ENCODE measurements around the gene C11orf58.

The C11orf58 gene

GRCh38 chr11:16769386-16769785 lies 30.9 kb downstream of the C11orf58 start:
- H3K27me3 ChIP-seq (ENCODE audit: control insufficient read depth, insufficient read depth, low read length), result no peaks in the 10 kb centered on the region
- no peaks in the 10 kb centered on the region for H3K36me3 ChIP-seq (ENCODE audit: control insufficient read depth, insufficient read depth, low read length)

GRCh38 chr11:16770016-16770415 lies 31.6 kb downstream of the C11orf58 start:
- no peaks in the 10 kb centered on the region for H3K9me3 ChIP-seq (ENCODE audit: control insufficient read depth, insufficient read depth, low read depth, low read length)
- no peaks in the 10 kb centered on the region for H3K36me3 ChIP-seq (ENCODE audit: control insufficient read depth, insufficient read depth, low read length)
- no peak overlapping the region for H3K9ac ChIP-seq (ENCODE audit: low read length)
- H3K4me1 ChIP-seq (ENCODE audit: control insufficient read depth, insufficient read depth, low read length), result 0 out of 2 replicates have a peak, but pooled peaks cover 3% of the 10 kb centered on the region
- H3K27me3 ChIP-seq (ENCODE audit: control insufficient read depth, insufficient read depth, low read length), result no peaks in the 10 kb centered on the region
- H3K27ac ChIP-seq (ENCODE audit: low read depth, low read length), result no peak overlapping the region
- no peak overlapping the region for H3K4me3 ChIP-seq (ENCODE audit: low read depth, low read length)

More at GRCh38 chr11:16769386-16769785, 30.9 kb downstream of the C11orf58 start:
- Histone ChIP-seq H3K9ac (ENCODE audit: low read length) (no peak overlapping the region), H3K4me1 (ENCODE audit: control insufficient read depth, insufficient read depth, low read length) (0 out of 2 replicates have a peak, but pooled peaks cover 1% of the 10 kb centered on the region), H3K27ac (ENCODE audit: low read depth, low read length) (no peak overlapping the region), H3K4me3 (ENCODE audit: low read depth, low read length) (no peak overlapping the region), H3K9me3 (ENCODE audit: control insufficient read depth, insufficient read depth, low read depth, low read length) (no peaks in the 10 kb centered on the region)

GRCh38 chr11:16771350-16772140 lies 33.1 kb downstream of the C11orf58 start:
- Histone ChIP-seq H3K27ac (ENCODE audit: low read depth, low read length) (no peak overlapping the region), H3K4me1 (ENCODE audit: control insufficient read depth, insufficient read depth, low read length) (peaks cover 9% of the 10 kb centered on the region; the same call in 1 of the 2 replicates), H3K27me3 (ENCODE audit: control insufficient read depth, insufficient read depth, low read length) (no peaks in the 10 kb centered on the region), H3K4me3 (ENCODE audit: low read depth, low read length) (no peak overlapping the region), H3K9ac (ENCODE audit: low read length) (no peak overlapping the region), H3K9me3 (ENCODE audit: control insufficient read depth, insufficient read depth, low read depth, low read length) (no peaks in the 10 kb centered on the region), H3K36me3 (ENCODE audit: control insufficient read depth, insufficient read depth, low read length) (no peaks in the 10 kb centered on the region)

- no peak overlapping the region for H3K4me3 ChIP-seq (ENCODE audit: low read depth, low read length)
- no peak overlapping the region for H3K9ac ChIP-seq (ENCODE audit: low read length)
- no peaks in the 10 kb centered on the region for H3K9me3 ChIP-seq (ENCODE audit: control insufficient read depth, insufficient read depth, low read depth, low read length)
- no peak overlapping the region for H3K27ac ChIP-seq (ENCODE audit: low read depth, low read length)
- no peaks in the 10 kb centered on the region for H3K27me3 ChIP-seq (ENCODE audit: control insufficient read depth, insufficient read depth, low read length)
- no peaks in the 10 kb centered on the region for H3K36me3 ChIP-seq (ENCODE audit: control insufficient read depth, insufficient read depth, low read length)
- peaks cover 9% of the 10 kb centered on the region; the same call in 1 of the 2 replicates for H3K4me1 ChIP-seq (ENCODE audit: control insufficient read depth, insufficient read depth, low read length)
Measured at GRCh38 chr11:16772141-16772512, 33.7 kb downstream of the C11orf58 start.

- Histone ChIP-seq H3K9me3 (ENCODE audit: control insufficient read depth, insufficient read depth, low read depth, low read length) (no peaks in the 10 kb centered on the region), H3K9ac (ENCODE audit: low read length) (no peak overlapping the region), H3K36me3 (ENCODE audit: control insufficient read depth, insufficient read depth, low read length) (no peaks in the 10 kb centered on the region), H3K27ac (ENCODE audit: low read depth, low read length) (no peak overlapping the region), H3K4me3 (ENCODE audit: low read depth, low read length) (no peak overlapping the region), H3K4me1 (ENCODE audit: control insufficient read depth, insufficient read depth, low read length) (peaks cover 10% of the 10 kb centered on the region; the same call in 1 of the 2 replicates), H3K27me3 (ENCODE audit: control insufficient read depth, insufficient read depth, low read length) (no peaks in the 10 kb centered on the region)
Measured at GRCh38 chr11:16773981-16774935, 35.8 kb downstream of the C11orf58 start.

GRCh38 chr11:16774936-16775613 lies 36.6 kb downstream of the C11orf58 start:
- Histone ChIP-seq H3K4me3 (ENCODE audit: low read depth, low read length) (no peak overlapping the region), H3K9ac (ENCODE audit: low read length) (no peak overlapping the region), H3K27ac (ENCODE audit: low read depth, low read length) (no peak overlapping the region), H3K4me1 (ENCODE audit: control insufficient read depth, insufficient read depth, low read length) (peaks cover 18% of the 10 kb centered on the region), H3K27me3 (ENCODE audit: control insufficient read depth, insufficient read depth, low read length) (no peaks in the 10 kb centered on the region), H3K36me3 (ENCODE audit: control insufficient read depth, insufficient read depth, low read length) (no peaks in the 10 kb centered on the region), H3K9me3 (ENCODE audit: control insufficient read depth, insufficient read depth, low read depth, low read length) (no peaks in the 10 kb centered on the region)

- H3K4me1 ChIP-seq (ENCODE audit: control insufficient read depth, insufficient read depth, low read length), result peaks cover 19% of the 10 kb centered on the region
- no peaks in the 10 kb centered on the region for H3K36me3 ChIP-seq (ENCODE audit: control insufficient read depth, insufficient read depth, low read length)
- H3K27me3 ChIP-seq (ENCODE audit: control insufficient read depth, insufficient read depth, low read length), result no peaks in the 10 kb centered on the region
- H3K4me3 ChIP-seq (ENCODE audit: low read depth, low read length), result no peak overlapping the region
- H3K27ac ChIP-seq (ENCODE audit: low read depth, low read length), result no peak overlapping the region
- H3K9ac ChIP-seq (ENCODE audit: low read length), result no peak overlapping the region
- no peaks in the 10 kb centered on the region for H3K9me3 ChIP-seq (ENCODE audit: control insufficient read depth, insufficient read depth, low read depth, low read length)
Measured at GRCh38 chr11:16775614-16776283, 37.3 kb downstream of the C11orf58 start.

- H3K9me3 ChIP-seq (ENCODE audit: control insufficient read depth, insufficient read depth, low read depth, low read length), result no peaks in the 10 kb centered on the region
- H3K4me1 ChIP-seq (ENCODE audit: control insufficient read depth, insufficient read depth, low read length), result peaks cover 19% of the 10 kb centered on the region
- H3K27me3 ChIP-seq (ENCODE audit: control insufficient read depth, insufficient read depth, low read length), result no peaks in the 10 kb centered on the region
- no peak overlapping the region for H3K4me3 ChIP-seq (ENCODE audit: low read depth, low read length)
- no peaks in the 10 kb centered on the region for H3K36me3 ChIP-seq (ENCODE audit: control insufficient read depth, insufficient read depth, low read length)
- no peak overlapping the region for H3K9ac ChIP-seq (ENCODE audit: low read length)
- no peak overlapping the region for H3K27ac ChIP-seq (ENCODE audit: low read depth, low read length)
Measured at GRCh38 chr11:16776711-16777612, 38.5 kb downstream of the C11orf58 start.

- no peak overlapping the region for H3K4me3 ChIP-seq (ENCODE audit: low read depth, low read length)
- H3K9me3 ChIP-seq (ENCODE audit: control insufficient read depth, insufficient read depth, low read depth, low read length), result no peaks in the 10 kb centered on the region
- H3K27me3 ChIP-seq (ENCODE audit: control insufficient read depth, insufficient read depth, low read length), result no peaks in the 10 kb centered on the region
- H3K27ac ChIP-seq (ENCODE audit: low read depth, low read length), result no peak overlapping the region
- no peaks in the 10 kb centered on the region; the same call in 1 of the 2 replicates for H3K36me3 ChIP-seq (ENCODE audit: control insufficient read depth, insufficient read depth, low read length)
- peaks cover 19% of the 10 kb centered on the region for H3K4me1 ChIP-seq (ENCODE audit: control insufficient read depth, insufficient read depth, low read length)
- no peak overlapping the region for H3K9ac ChIP-seq (ENCODE audit: low read length)
Measured at GRCh38 chr11:16777613-16777975, 39.1 kb downstream of the C11orf58 start.
